Stimulated activated CD4-positive, alpha-beta T cell treated with anti-CD3 and anti-CD28 coated beads, Interleukin-1b, Interleukin-23, amount 100 ng/mL, for 4 hours (primary cell): ENCODE measurements around the gene TRHDE.

ENCODE experiments used
- DNase-seq, 2 donors: peaks; one replicate each; pipeline ENCODE4 v3.0.0-alpha.2; 2020; ENCODE audit warnings: low read depth in 2 of 2

The TRHDE gene

DNA sequence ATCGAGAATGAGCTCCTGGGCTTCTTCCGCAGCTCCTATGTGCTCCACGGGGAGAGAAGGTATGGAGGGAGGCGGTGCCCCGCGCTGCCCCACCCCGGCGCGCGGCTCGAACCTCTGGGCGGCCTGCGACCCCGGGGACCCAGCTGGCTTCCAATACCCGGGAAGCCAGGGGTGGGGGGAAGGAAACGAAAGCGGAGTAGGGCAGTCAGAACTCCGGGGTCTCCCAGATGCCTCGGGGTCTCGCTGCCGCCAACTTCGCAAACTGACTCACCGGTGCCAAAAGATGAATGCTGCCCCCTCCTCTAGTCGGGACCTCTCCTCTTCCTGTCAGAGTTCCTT is 1.3 kb downstream of the TRHDE start:
- no peak for DNase-seq

DNA sequence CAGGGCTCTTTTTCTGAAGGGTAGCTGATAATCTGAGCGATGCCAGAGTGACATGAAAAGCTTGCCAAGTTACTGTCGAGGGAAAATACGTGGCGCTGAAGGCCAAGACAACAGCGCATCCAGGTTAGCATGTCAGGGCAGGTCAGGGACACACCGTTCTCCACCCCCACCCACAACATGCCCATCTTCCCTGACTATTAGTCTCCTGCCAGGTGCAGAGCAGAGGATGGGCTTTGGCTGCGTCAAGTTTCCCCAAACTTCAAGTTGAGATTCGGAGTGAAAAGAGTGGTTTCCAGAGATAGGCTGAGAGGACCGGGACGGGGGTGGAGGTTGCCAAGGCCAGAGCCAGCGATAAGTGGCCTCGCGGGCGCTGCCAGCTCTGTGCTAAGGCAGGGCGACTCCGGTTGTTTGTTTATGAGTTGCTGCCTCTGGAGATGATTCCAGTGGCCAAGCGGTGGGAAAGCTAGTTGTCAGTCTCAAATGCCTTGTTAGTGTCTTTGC is 1.7 kb downstream of the TRHDE start:
- no peak for DNase-seq

DNA sequence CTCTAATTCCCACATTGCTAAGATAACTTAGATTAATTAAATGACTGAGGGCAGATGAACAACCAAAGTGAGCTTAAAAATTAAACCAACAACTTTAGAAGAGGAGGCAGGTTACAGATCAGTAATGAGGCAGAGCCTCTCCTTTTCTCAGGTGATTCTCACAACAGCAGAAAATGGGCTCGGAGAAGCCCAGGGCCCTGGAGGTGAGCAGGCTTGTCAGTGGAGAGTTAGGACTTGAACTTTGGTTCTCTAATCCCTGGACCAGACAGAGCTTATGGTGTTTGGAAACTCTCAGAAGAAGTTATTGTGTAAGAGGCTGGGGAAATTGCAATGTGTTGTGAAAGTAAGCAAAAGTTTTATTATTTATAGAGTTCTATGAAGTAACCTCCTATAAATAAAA is 2.8 kb downstream of the TRHDE start:
- DNase-seq = no peak

GRCh38 chr12:72275526-72275925 is 3.4 kb downstream of the TRHDE start:
- no peak for DNase-seq

GRCh38 chr12:72276181-72276805 is 4.1 kb downstream of the TRHDE start:
- DNase-seq = no peak

- DNase-seq = no peak
These were observed 5.2 kb downstream of the TRHDE start for GRCh38 chr12:72277415-72277814.

DNA sequence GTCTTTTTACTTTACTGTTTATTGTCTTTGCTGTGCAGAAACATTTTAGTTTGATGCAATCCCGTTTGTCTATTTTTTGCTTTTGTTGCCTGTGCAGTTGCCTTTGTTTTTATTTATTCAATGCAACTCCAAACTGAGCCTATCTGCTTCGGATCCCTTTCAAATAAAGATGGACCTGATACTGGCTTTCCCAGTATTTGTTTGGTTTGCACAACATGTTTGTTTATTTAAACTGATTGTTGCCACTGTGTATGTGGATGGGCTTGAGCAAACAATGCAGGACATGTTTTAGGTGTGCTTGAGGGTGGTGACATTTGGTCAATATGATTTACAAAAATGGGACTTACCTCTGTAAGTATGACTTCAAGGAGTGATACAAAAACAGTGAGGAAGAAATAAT is 6.7 kb downstream of the TRHDE start:
- no peak for DNase-seq

GRCh38 chr12:72281126-72281525 is 9.0 kb downstream of the TRHDE start:
- no peak for DNase-seq

- DNase-seq = no peak
These were observed 10.6 kb downstream of the TRHDE start for GRCh38 chr12:72282721-72283120.

DNA sequence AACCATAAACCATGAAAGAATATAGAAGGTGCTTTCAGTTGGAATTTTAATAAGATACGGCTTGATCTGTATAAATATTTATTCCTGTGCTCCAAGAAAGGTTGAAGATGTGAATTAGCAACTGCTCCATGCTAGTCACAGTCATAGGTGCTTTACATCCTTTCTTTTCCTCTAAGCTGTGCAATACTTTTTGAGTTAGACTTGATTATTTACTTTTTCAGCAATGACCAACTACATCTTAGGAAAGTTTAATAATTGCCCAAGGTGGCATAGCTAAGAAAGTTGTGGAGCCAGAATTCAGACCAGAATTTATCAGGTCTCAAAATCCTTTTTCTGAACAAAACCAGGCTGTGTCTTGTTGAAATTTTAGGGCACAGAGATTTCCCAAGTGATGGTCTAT is 13.7 kb downstream of the TRHDE start:
- no peak for DNase-seq

DNA sequence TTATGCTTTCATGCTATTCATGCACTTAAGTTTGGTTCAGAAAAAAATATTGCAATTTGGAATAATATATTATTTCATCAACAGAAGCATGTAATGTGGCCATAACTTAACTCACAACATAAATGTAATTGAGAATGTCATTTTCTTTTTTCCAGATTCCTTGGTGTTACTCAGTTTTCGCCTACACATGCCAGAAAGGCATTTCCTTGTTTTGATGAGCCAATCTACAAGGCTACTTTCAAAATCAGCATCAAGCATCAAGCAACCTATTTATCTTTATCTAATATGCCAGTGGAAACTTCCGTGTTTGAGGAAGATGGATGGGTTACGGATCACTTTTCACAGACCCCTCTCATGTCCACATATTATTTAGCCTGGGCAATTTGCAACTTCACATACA is 14.4 kb downstream of the TRHDE start:
- DNase-seq = no peak

- no peak for DNase-seq
These were observed 16.3 kb downstream of the TRHDE start for GRCh38 chr12:72288436-72288835.

- DNase-seq = no peak
These were observed 16.7 kb downstream of the TRHDE start for GRCh38 chr12:72288911-72289310.

GRCh38 chr12:72289633-72290032 is 17.5 kb downstream of the TRHDE start:
- DNase-seq = no peak

DNA sequence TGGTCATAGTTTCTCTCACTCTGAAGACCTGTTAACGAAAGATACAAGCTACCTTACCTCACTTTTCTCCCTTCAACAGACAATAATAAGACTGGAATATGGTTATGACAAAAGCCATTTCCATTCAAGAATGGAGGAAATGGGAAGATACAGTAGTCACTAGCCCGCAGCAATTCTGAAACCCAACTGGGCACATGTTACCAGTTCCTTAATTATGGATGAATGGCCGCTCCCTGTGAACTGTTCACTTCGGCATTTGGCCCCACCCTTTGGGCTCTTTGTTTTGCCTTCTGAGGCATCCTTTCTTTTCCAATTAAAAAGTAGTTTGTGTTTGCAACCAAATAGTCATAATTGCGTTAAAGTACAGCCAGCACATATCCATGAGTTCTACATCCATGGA is 19.0 kb downstream of the TRHDE start:
- DNase-seq = no peak

GRCh38 chr12:72293701-72294100 is 21.5 kb downstream of the TRHDE start:
- DNase-seq = no peak

DNA sequence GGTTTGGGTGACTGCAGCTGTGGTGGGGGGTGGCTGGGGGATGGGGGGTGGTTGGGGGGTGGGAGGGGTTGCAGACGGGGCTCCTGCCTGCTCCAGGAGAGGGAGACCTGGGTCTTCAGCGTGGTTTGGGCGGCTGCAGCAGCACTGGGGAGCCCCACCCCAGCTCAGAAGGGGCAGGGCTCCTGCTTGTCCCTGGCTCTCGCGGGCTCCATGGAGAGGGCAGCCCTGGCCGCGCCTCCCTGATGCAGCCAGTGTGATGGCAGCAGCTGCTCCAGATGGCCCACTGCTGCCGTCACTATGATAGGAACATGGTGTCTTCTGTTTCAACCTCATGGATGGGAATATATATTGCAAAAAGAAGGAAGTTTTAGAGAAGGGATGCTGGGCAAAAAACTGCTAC is 22.9 kb downstream of the TRHDE start:
- no peak for DNase-seq

GRCh38 chr12:72295744-72296143 is 23.6 kb downstream of the TRHDE start:
- no peak for DNase-seq

DNA sequence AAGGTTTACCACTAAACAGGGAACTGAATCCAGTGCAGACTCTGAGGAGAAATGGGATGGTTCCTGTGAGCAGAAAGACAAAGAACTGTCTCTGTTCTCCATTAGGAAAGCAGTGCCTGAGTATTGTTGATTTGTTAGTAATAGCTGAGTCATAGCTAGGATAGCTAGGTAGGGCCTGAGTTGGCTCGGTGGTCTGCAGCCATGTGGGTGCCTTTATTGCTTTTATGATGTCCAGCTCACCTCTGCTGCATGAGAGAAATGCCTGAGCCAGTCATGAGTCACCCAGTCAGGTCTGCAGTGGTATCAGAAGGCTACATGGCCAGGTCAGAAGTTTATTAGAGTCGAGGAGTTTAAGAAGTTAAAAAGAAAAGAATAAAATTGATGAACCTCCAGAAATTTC is 24.2 kb downstream of the TRHDE start:
- no peak for DNase-seq

DNA sequence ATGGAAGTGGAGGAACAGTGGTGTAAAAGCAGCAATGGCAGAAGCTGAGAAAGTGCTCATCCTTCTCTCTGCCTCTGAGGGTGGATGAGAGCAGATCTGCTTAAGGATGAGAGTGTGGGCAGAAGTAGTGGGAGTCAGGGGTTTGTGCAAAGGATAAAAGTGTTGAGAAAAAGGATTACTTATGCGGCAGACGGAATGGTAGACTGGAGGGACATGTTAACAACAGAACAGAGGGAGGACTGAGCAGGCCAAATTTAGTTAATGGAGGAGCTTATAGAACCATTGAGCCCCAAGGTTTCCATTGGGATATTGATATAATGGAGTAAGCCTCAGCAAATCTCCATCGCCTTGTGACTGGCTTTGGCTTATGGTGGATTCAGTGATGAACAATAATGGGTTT is 25.5 kb downstream of the TRHDE start:
- DNase-seq = no peak

- no peak for DNase-seq
These were observed 28.6 kb downstream of the TRHDE start for GRCh38 chr12:72300728-72301127.

GRCh38 chr12:72304751-72305150 is 32.6 kb downstream of the TRHDE start:
- no peak for DNase-seq

DNA sequence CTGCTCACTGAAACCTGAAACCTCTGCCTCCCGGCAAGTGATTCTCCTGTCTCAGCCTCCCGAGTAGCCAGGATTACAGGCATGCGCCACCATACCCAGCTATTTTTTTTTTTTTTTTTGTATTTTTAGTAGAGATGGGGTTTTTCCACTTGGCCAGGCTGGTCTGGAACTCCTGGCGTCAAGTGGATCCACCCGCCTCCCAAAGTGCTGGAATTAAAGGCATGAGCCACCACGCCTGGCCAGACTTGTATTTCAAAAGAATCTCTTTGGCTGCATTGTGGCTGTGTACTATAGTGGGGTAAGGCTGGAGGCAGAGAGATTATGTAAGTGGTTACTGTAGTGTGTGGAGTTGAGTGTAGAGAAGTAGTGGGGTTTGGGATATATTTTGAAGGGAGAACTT is 35.1 kb downstream of the TRHDE start:
- no peak for DNase-seq

- no peak for DNase-seq
These were observed 39.8 kb downstream of the TRHDE start for GRCh38 chr12:72311946-72312345.
